Measurements from ENCODE around the gene DLGAP1.

Gene DLGAP1

DNA sequence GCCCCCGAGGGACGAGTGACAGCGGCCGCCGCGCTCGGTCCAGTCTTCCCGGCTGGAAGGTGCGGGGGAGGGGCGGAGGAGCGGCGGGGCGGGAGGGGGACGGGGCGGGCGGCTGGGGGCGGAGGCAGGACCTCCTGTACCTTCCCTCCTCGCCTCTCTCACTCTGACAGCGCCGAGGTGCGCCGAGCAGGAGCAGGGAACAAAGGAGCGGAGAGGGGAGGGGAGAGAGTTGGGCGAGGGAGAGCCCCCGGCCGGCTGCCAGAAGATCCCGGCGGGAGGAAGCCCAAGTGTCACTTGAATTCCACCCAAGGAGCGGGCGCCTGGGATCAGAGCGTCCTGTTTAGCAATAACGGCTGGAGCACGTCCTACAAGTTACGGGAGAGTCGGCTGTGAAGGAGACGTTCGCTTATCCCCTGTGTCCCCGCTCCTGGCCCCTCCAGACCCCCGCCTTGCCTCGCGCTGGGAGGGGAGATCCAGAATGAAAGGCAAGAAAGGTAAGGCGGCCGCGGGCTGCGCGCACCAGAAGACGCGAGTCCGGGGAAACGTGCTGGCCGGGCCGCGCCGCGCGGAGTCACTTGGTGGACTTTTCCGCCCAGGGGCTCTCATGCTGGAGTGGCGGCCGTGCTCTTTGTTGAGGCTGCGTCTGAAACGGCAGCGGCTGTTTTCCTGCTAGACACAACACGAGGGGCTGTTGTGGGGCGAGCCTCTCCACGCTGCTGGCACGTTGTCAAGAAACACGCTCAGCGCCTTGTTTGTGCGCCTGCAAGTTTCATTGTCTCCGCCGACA is 1004.9 kb downstream of the DLGAP1 start, which contains the start of gene TGIF1:
Gene TGIF1 (plus strand): TSS at position 161 of the 787 bp plus-strand sequence. CDS start 318 bp downstream, at position 479.
- H3K4me1 ChIP-seq (ENCODE audit: insufficient read depth, insufficient read length): peaks cover 5% of the 10 kb centered on the region
- peak within 1 kb of the TSS; percentile 91 for H3K4me3 ChIP-seq (ENCODE audit: insufficient read length, low read depth)
- TF ChIP-seq ZNF274 (IDR thresholded peaks at IDR 0.05; ENCODE audit: low read depth, low read length) (no peak), YY1 (IDR thresholded peaks at IDR 0.05; ENCODE audit: insufficient read depth, insufficient read length) (no peak), SUZ12 (IDR thresholded peaks at IDR 0.05; ENCODE audit: extremely low read depth, insufficient read depth, insufficient read length) (no peak)
- no peak for DNase-seq (ENCODE audit: low read depth, low spot score)
- H3K9ac ChIP-seq (ENCODE audit: insufficient read length, low read depth): peak within 1 kb of the TSS; percentile 92
- H3K36me3 ChIP-seq (ENCODE audit: insufficient read depth, insufficient read length, low read length): peaks cover 20% of the 10 kb centered on the region
- H3K9me3 ChIP-seq (ENCODE audit: insufficient read depth, low read length): no peaks in the 10 kb centered on the region
- no peaks in the 10 kb centered on the region for H3K27me3 ChIP-seq (ENCODE audit: insufficient read depth, insufficient read length)

DNA sequence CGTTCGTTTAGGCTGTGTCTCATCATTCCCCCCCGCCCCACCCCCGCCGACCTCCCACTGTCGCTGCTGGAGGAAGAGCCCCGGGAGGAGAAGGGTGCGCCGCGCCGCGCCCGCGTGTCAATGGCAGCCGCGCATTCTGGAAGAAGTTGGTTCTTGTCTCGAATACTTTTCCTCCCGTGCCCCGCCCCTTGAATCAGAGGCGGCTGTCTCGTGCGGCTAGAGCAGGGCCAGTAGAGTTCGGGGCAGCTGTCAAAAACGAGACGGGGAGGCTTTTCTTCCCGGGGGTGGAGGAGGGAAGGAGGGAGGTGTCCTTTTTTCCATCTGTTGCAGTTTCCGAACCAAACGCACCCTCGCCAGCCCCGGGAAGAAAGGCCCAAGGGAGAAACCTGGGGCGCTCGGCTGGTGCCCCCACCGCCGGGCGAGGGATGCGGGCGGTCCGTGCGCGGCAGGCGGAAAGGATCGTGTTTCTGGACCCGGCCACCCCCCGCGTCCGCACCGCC is 1005.5 kb downstream of the DLGAP1 start:
- H3K9me3 ChIP-seq (ENCODE audit: insufficient read depth, low read length): no peaks in the 10 kb centered on the region
- H3K36me3 ChIP-seq (ENCODE audit: insufficient read depth, insufficient read length, low read length): peaks cover 20% of the 10 kb centered on the region
- peak overlapping the region; percentile 80 for H3K9ac ChIP-seq (ENCODE audit: insufficient read length, low read depth)
- peaks cover 5% of the 10 kb centered on the region for H3K4me1 ChIP-seq (ENCODE audit: insufficient read depth, insufficient read length)
- peak overlapping the region; percentile 63 for H3K4me3 ChIP-seq (ENCODE audit: insufficient read length, low read depth)
- TF ChIP-seq SUZ12 (IDR thresholded peaks at IDR 0.05; ENCODE audit: extremely low read depth, insufficient read depth, insufficient read length) (no peak), ZNF274 (IDR thresholded peaks at IDR 0.05; ENCODE audit: low read depth, low read length) (no peak), YY1 (IDR thresholded peaks at IDR 0.05; ENCODE audit: insufficient read depth, insufficient read length) (no peak)
- no peaks in the 10 kb centered on the region for H3K27me3 ChIP-seq (ENCODE audit: insufficient read depth, insufficient read length)
- no peak for DNase-seq (ENCODE audit: low read depth, low spot score)

DNA sequence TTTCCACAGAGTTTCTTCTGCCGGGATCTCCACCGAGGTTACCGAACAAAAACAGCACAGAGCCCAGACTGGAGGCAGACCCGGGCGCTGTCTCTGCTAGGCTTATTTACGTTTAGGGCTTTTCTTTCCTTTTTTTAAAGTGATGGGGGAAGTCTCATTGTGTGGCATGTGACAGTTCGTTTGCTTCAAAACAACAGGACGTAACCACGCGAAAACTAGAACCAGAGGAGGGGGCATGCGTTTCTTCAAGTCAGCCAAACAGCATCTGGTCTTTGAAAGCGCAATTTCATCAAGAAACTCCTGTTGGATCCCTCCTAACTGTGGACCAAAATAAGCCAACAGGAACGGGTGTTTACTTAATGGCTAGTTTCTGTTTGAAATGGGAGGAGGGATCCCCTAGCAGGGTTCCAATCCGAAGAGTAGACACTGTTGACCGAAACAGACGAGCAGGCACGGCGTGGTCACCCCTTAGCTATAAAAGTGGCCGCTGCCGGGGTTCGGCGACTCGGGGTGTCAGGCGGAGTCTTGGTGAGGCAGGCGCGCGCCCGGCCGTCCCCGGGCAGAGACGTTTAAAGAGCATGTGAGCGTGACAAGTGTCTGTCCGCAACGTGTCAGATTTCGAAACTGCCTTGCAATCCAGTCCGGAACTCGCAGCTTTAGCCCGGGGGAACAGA is 1006.1 kb downstream of the DLGAP1 start:
- TF ChIP-seq YY1 (IDR thresholded peaks at IDR 0.05; ENCODE audit: insufficient read depth, insufficient read length) (no peak), SUZ12 (IDR thresholded peaks at IDR 0.05; ENCODE audit: extremely low read depth, insufficient read depth, insufficient read length) (no peak), ZNF274 (IDR thresholded peaks at IDR 0.05; ENCODE audit: low read depth, low read length) (no peak)
- no peak for DNase-seq (ENCODE audit: low read depth, low spot score)
- H3K9ac ChIP-seq (ENCODE audit: insufficient read length, low read depth): peak overlapping the region; percentile 80

DNA sequence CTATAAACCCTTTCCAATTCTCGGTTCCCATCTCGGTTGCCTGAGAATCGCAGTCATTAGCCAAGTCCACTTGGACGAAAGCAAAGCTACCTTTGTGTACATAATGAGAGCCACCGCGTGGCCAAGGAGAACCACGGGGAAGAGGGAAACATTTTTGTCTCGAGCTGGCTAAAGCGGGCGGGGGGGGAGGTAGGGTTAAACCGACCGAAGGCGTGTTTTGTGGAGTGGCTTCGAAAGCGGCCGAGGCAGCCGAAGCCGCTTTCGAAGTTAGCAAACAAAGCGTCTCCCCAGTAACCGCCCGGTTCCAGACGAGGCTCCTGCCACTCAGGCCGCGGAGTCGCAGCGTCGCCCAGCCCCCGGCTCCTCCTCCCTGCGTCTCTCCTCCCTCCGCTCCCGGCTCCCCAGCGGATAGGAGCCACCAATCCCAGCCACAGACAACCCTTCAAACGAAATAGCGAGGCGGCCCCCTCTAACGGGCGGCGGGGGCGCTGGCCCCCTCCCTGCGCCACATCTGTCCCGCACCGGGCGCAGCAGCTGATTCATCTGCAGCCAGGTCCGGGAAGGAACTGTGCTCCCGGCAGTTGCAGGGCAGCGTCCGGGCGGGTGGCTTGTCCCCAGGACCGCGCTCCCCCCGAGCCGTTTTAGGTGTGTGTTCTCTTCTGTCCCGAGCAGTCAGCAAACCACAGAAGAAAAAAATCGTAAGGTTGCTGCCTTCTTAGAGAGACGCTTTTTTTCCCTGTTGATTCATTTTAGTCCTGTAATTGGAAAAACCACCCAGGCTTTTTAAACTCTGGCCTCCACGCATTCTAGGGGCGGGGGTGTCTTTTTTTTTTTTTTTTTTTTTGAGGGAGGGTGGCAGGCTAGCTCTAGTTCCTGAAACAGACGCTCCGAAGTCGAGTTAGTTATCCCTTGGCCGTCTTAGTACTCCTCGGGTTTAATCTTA is 1006.9 kb downstream of the DLGAP1 start:
- no peak for TF ChIP-seq ZNF274 (IDR thresholded peaks at IDR 0.05; ENCODE audit: low read depth, low read length)
- no peak for TF ChIP-seq YY1 (IDR thresholded peaks at IDR 0.05; ENCODE audit: insufficient read depth, insufficient read length)
- no peak for TF ChIP-seq SUZ12 (IDR thresholded peaks at IDR 0.05; ENCODE audit: extremely low read depth, insufficient read depth, insufficient read length)
- Histone ChIP-seq H3K4me3 (ENCODE audit: insufficient read length, low read depth) (peak overlapping the region; percentile 63), H3K9me3 (ENCODE audit: insufficient read depth, low read length) (no peaks in the 10 kb centered on the region), H3K36me3 (ENCODE audit: insufficient read depth, insufficient read length, low read length) (peaks cover 20% of the 10 kb centered on the region), H3K9ac (ENCODE audit: insufficient read length, low read depth) (peak overlapping the region; percentile 85), H3K4me1 (ENCODE audit: insufficient read depth, insufficient read length) (peaks cover 5% of the 10 kb centered on the region), H3K27me3 (ENCODE audit: insufficient read depth, insufficient read length) (no peaks in the 10 kb centered on the region)
- DNase-seq (ENCODE audit: low read depth, low spot score): peak; percentile 89

More for the DNA sequence above, 1006.1 kb downstream of the DLGAP1 start:
- H3K36me3 ChIP-seq (ENCODE audit: insufficient read depth, insufficient read length, low read length): peaks cover 20% of the 10 kb centered on the region
- peak overlapping the region; percentile 63 for H3K4me3 ChIP-seq (ENCODE audit: insufficient read length, low read depth)
- H3K27me3 ChIP-seq (ENCODE audit: insufficient read depth, insufficient read length): no peaks in the 10 kb centered on the region
- H3K4me1 ChIP-seq (ENCODE audit: insufficient read depth, insufficient read length): peaks cover 5% of the 10 kb centered on the region
- no peaks in the 10 kb centered on the region for H3K9me3 ChIP-seq (ENCODE audit: insufficient read depth, low read length)

DNA sequence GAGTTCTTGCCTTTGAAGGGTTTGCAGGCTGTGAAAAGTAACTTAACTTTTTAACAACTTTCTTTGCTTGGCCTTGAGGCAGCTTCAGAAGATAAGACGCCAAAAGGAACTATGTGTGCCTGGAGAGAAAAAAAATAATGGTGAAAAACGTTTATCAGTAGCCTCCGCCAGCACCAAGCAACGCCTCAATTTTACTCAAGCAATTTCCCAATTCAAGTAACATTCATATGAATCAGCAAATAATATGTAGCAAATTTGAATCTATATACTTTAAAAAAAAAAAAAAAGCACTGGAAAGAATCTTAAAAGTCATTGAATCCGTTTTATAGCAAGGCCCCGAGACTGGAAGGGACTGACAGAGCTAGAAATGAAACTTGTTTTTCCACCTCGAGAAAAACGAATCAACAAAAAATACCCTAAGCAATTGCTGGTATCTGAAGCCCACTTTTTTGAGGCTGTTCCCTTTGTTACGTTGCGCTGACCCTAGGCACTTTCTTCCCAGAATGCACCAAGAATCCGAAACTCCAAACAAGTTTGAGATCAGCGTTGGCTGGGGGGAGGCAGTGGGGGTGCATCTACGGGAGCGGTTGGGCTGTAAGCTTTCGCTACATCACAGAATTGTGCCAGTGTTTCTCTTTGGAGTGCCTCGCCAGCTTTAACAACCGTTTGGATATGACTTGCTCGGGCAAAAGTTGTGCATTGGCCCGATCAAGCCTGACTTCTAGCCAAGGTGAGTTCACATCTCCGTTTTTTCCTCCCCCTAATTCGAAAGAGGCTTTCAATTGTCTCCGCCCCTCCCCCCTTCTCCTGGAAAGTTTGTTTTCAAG is 1007.8 kb downstream of the DLGAP1 start:
- H3K9ac ChIP-seq (ENCODE audit: insufficient read length, low read depth): peak overlapping the region; percentile 85
- peaks cover 5% of the 10 kb centered on the region for H3K4me1 ChIP-seq (ENCODE audit: insufficient read depth, insufficient read length)
- H3K27me3 ChIP-seq (ENCODE audit: insufficient read depth, insufficient read length): no peaks in the 10 kb centered on the region
- DNase-seq (ENCODE audit: low read depth, low spot score): no peak
- peaks cover 17% of the 10 kb centered on the region for H3K36me3 ChIP-seq (ENCODE audit: insufficient read depth, insufficient read length, low read length)
- no peak for TF ChIP-seq SUZ12 (IDR thresholded peaks at IDR 0.05; ENCODE audit: extremely low read depth, insufficient read depth, insufficient read length)
- TF ChIP-seq ZNF274 (IDR thresholded peaks at IDR 0.05; ENCODE audit: low read depth, low read length): no peak
- no peak for TF ChIP-seq YY1 (IDR thresholded peaks at IDR 0.05; ENCODE audit: insufficient read depth, insufficient read length)
- H3K9me3 ChIP-seq (ENCODE audit: insufficient read depth, low read length): no peaks in the 10 kb centered on the region
- peak overlapping the region; percentile 63 for H3K4me3 ChIP-seq (ENCODE audit: insufficient read length, low read depth)
